Neural cell (in vitro differentiated cells): Measurements from ENCODE around the gene LRRC26.

Experiments
- SMC3 ChIP-seq: fragments of 450-650 bp; conservative IDR thresholded peaks from 2 replicates; pipeline ENCODE4 v1.6.1; 2014; ENCODE audit warnings: antibody characterized with exemption, mild to moderate bottlenecking, moderate library complexity; ENCODE audit not compliant: poor library complexity
- TF ChIP-seq, protein P1 (sequence below): fragments of 450-650 bp; IDR thresholded peaks from 2 replicates; pipeline ENCODE4 v1.5.1; 2014; ENCODE audit warnings: antibody characterized with exemption, mild to moderate bottlenecking, moderate library complexity; ENCODE audit not compliant: poor library complexity, severe bottlenecking

DNA sequence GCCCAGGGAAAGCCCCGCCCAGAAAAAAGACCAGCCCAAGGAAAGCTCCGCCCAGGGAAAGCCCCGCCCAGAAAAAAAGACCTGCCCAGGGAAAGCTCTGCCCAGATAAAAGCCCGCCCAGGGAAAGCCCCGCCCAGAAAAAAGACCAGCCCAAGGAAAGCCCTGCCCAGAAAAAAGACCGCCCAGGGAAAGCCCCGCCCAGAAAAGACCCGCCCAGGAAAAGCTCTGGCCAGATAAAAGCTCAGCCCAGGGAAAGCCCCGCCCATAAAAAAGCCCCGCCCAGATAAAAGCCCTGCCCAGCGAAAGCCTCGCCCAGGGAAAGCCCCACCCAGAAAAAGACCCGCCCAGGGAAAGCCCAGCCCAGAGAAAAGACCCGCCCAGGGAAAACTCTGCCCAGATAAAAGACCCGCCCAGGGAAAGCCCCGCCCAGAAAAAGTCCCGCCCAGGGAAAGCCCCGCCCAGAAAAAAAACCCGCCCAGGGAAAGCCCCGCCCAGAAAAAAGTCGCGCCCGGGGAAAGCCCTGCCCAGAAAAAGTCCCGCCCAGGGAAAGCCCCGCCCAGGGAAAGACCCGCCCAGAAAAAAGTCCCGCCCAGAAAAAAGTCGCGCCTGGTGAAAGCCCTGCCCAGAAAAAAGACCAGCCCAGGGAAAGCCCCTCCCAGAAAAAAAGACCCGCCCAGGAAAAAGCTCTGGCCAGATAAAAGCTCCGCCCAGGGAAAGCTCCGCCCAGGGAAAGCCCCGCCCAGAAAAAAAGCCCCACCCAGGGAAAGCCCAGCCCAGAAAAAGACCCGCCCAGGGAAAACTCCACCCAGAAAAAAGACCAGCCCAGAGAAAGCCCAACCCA, 19.0 kb downstream of the LRRC26 start:
- TF ChIP-seq, protein P1, sequence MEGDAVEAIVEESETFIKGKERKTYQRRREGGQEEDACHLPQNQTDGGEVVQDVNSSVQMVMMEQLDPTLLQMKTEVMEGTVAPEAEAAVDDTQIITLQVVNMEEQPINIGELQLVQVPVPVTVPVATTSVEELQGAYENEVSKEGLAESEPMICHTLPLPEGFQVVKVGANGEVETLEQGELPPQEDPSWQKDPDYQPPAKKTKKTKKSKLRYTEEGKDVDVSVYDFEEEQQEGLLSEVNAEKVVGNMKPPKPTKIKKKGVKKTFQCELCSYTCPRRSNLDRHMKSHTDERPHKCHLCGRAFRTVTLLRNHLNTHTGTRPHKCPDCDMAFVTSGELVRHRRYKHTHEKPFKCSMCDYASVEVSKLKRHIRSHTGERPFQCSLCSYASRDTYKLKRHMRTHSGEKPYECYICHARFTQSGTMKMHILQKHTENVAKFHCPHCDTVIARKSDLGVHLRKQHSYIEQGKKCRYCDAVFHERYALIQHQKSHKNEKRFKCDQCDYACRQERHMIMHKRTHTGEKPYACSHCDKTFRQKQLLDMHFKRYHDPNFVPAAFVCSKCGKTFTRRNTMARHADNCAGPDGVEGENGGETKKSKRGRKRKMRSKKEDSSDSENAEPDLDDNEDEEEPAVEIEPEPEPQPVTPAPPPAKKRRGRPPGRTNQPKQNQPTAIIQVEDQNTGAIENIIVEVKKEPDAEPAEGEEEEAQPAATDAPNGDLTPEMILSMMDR: no peak
- no peak for TF ChIP-seq SMC3
